ENCODE data around the gene ADAMTS18. TPM values are rescaled to one million over a fixed set of nuclear protein-coding genes. Genes with fewer than 3 reads are reported as not detected.

The ADAMTS18 gene
- total and polyA plus RNA-seq, 9 of the 15 experiments (the other 6 are each of a cell fraction or from before 2014, with no cell fraction given), result not detected

DNA sequence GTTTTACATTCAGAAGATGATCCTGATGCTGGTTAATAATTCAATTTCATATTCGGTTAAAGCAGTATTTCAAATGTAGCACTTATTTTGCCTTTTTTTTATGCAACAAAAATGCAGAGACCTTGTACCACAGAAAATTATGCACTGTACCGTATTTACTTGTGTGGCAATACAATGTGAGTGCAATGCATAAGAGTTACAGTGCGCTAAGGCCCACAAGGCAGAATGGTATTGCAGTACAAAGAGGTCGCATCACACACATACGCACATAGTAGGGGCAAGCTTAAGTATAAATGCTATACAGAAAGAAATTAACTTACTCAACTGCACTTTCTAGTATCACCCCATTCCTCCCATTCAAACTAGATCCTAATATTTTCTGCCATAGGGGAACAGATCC is 132.6 kb downstream of the ADAMTS18 start (continued):
- TF ChIP-seq ZNF561 (CRISPR knock-in tag; conservative IDR thresholded peaks at IDR 0.05), result no peak
- TF ChIP-seq, protein P1, sequence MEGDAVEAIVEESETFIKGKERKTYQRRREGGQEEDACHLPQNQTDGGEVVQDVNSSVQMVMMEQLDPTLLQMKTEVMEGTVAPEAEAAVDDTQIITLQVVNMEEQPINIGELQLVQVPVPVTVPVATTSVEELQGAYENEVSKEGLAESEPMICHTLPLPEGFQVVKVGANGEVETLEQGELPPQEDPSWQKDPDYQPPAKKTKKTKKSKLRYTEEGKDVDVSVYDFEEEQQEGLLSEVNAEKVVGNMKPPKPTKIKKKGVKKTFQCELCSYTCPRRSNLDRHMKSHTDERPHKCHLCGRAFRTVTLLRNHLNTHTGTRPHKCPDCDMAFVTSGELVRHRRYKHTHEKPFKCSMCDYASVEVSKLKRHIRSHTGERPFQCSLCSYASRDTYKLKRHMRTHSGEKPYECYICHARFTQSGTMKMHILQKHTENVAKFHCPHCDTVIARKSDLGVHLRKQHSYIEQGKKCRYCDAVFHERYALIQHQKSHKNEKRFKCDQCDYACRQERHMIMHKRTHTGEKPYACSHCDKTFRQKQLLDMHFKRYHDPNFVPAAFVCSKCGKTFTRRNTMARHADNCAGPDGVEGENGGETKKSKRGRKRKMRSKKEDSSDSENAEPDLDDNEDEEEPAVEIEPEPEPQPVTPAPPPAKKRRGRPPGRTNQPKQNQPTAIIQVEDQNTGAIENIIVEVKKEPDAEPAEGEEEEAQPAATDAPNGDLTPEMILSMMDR (IDR thresholded peaks at IDR 0.05 in 2 of 3, conservative IDR thresholded peaks at IDR 0.05 in 1 of 3; ENCODE audit: insufficient read depth in 2 of 3, low read depth in 1 of 3, low read length in 3 of 3), result no peak
- no peak for TF ChIP-seq NFIX (CRISPR knock-in tag; IDR thresholded peaks at IDR 0.05; ENCODE audit: low read depth)

DNA sequence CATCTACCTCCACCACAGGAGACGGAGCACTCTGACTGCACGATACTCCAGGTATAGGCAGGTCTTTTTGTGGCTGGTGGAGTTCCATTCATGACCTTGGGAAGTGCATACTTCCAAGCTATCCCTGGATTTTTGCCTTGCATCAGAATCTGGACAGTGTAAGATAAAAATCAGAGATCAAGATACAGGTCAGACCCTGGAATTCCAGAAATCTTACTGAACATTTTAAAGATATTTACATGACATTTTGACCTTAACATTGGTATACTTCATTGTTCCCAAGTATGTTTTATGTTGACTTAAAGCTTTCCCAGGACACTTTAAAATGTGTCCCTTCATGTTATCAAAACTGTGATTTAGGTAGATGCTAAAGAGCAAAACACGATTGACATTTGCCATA is 134.6 kb downstream of the ADAMTS18 start:
- no TSS peak for BruUV-seq (replicated peaks)
- FAIRE-seq (no peak), DNase-seq (ENCODE audit: extremely low read depth in 1 of 4, low spot score in 3 of 4) (no peak), ATAC-seq (no peak)
- Histone ChIP-seq H4K20me1 (replicated peaks; ENCODE audit: control insufficient read depth, insufficient read depth, low read length) (no peaks in the 10 kb centered on the region), H3K27me3 (ENCODE audit: control insufficient read depth in 2 of 2, insufficient read depth in 2 of 2, low read length in 2 of 2) (no peaks in the 10 kb centered on the region), H3K4me2 (ENCODE audit: insufficient read depth, low read length) (no peak overlapping the region), H2AFZ (ENCODE audit: low read depth, low read length) (no peak overlapping the region), H3K27ac (ENCODE audit: extremely low read depth, low read depth, low read length) (no peak overlapping the region), H3K4me3 (no peak overlapping the region), H3K9ac (ENCODE audit: insufficient read depth in 1 of 2, low read depth in 2 of 2, low read length in 2 of 2) (no peak overlapping the region), H3K4me1 (replicated peaks in 1 of 2; ENCODE audit: control insufficient read depth in 2 of 2, insufficient read depth in 2 of 2, low read length in 2 of 2) (no peaks in the 10 kb centered on the region), H3K9me3 (replicated peaks; ENCODE audit: control insufficient read depth, insufficient read depth, low read depth, low read length) (no peaks in the 10 kb centered on the region), H3K9me1 (ENCODE audit: control insufficient read depth, insufficient read depth, low read length) (no peaks in the 10 kb centered on the region), H3K79me2 (ENCODE audit: control insufficient read depth, insufficient read depth, low read length) (no peaks in the 10 kb centered on the region), H3K36me3 (ENCODE audit: control insufficient read depth, insufficient read depth, low read length) (no peaks in the 10 kb centered on the region)
- intact Hi-C loops (cut with micrococcal nuclease) (no loop called here), in situ Hi-C loops (cut with MboI) (no loop called here)
- CTCF ChIA-PET (ENCODE audit: low intra/inter-chr PET ratio), result no interaction called here
- WGBS (ENCODE audit: insufficient coverage, low coverage, missing lambda C conversion rate), result 0% methylated on average over 3 of the region's 3 CpGs
- POLR2A ChIA-PET, result no interaction called here
- TF ChIP-seq CBX3 (IDR thresholded peaks at IDR 0.05; ENCODE audit: borderline replicate concordance in 1 of 2, low read length in 2 of 2) (no peak), ZNF551 (CRISPR knock-in tag; IDR thresholded peaks at IDR 0.05) (no peak), CSDE1 (IDR thresholded peaks at IDR 0.05) (no peak), RNF2 (IDR thresholded peaks at IDR 0.05) (no peak), SP1 (CRISPR knock-in tag; IDR thresholded peaks at IDR 0.05) (no peak)
- TF ChIP-seq, protein P2, sequence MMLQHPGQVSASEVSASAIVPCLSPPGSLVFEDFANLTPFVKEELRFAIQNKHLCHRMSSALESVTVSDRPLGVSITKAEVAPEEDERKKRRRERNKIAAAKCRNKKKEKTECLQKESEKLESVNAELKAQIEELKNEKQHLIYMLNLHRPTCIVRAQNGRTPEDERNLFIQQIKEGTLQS (IDR thresholded peaks at IDR 0.05), result no peak
- TF ChIP-seq, protein P2 (CRISPR knock-in tag; conservative IDR thresholded peaks at IDR 0.05), result no peak
